MCF 10A (cell line): Measurements from ENCODE around the gene USP25. TPM values are rescaled to one million over a fixed set of nuclear protein-coding genes. Genes with fewer than 3 reads are reported as not detected.

ENCODE experiments used
- BruUV-seq: library from RNA; stranded (reverse); fragments of 400-500 nt; replicated peaks from 2 replicates; lab custom pipeline; 2021; lab: Mats Ljungman, UMichigan
- CTCF ChIA-PET: fragments of 300-600 bp; sonication (Branson Sonifier 250); formaldehyde crosslinking; extraction: SDS; loops from one replicate; lab custom pipeline; 2021; ENCODE audit warnings: antibody characterized with exemption, inconsistent platforms; lab: Yijun Ruan, JAX
- POLR2A ChIA-PET: fragments of 300-600, 350-650 bp; sonication (Branson Sonifier 250); formaldehyde crosslinking; extraction: SDS; loops from one replicate; lab custom pipeline; 2020; ENCODE audit warnings: antibody characterized with exemption, inconsistent platforms; lab: Yijun Ruan, JAX
- DNase-seq: peaks from one replicate; pipeline ENCODE4 v3.0.0-alpha.2; 2018; ENCODE audit not compliant: unreplicated experiment
- H3K27ac Mint-ChIP-seq: one replicate; pipeline ENCODE4 v1.8.0; 2022; ENCODE audit warnings: mild to moderate bottlenecking, low read depth, mixed read lengths; ENCODE audit not compliant: unreplicated experiment
- H3K27me3 Mint-ChIP-seq: one replicate; pipeline ENCODE4 v1.8.0; 2022; ENCODE audit warnings: mixed read lengths; ENCODE audit not compliant: insufficient read depth, unreplicated experiment
- H3K36me3 Mint-ChIP-seq: one replicate; pipeline ENCODE4 v1.8.0; 2022; ENCODE audit warnings: mild to moderate bottlenecking, moderate library complexity, mixed read lengths; ENCODE audit not compliant: insufficient read depth, unreplicated experiment
- H3K4me1 Mint-ChIP-seq: one replicate; pipeline ENCODE4 v1.8.0; 2022; ENCODE audit warnings: mixed read lengths; ENCODE audit not compliant: insufficient read depth, unreplicated experiment
- H3K4me3 Mint-ChIP-seq: one replicate; pipeline ENCODE4 v1.8.0; 2022; ENCODE audit warnings: mild to moderate bottlenecking, moderate library complexity, mixed read lengths; ENCODE audit not compliant: unreplicated experiment
- H3K9me3 Mint-ChIP-seq: one replicate; pipeline ENCODE4 v1.8.0; 2022; ENCODE audit warnings: mixed read lengths; ENCODE audit not compliant: unreplicated experiment
- CTCF ChIP-seq: fragments of 200-600 bp; IDR thresholded peaks from one replicate; pipeline ENCODE4 v1.8.0; 2022; ENCODE audit warnings: antibody characterized with exemption, mild to moderate bottlenecking; ENCODE audit not compliant: unreplicated experiment
- intact Hi-C: fragments of 100-400 bp; cut with micrococcal nuclease; formaldehyde crosslinking; loops from 2 replicates; pipeline ENCODE4 v1.14.1; 2022
- total RNA-seq: library from RNA; stranded (reverse); gene quantifications from 2 replicates; pipeline ENCODE4 v1.2.3, GENCODE V29; 2022

Gene USP25
- total RNA-seq, 1 experiment from 2014 or later: 90.8 TPM

GRCh38 chr21:15768853-15769252 is 39.1 kb downstream of the USP25 start:
- intact Hi-C loops: no loop called here
- POLR2A ChIA-PET: no interaction called here

GRCh38 chr21:15771311-15771710 is 41.5 kb downstream of the USP25 start:
- DNase-seq: no peak
- H3K9me3 Mint-ChIP-seq: no peaks in the 10 kb centered on the region
- H3K4me1 Mint-ChIP-seq: peaks cover 47% of the 10 kb centered on the region
- H3K27ac Mint-ChIP-seq: no peak overlapping the region
- CTCF ChIA-PET: interaction anchor here (0.6 to 0.7 kb wide), 2 partner anchors 42 to 51 kb away, joined by 3 read pairs; no protein-coding TSS in a partner anchor
- no peak for TF ChIP-seq CTCF
- no peak overlapping the region for H3K4me3 Mint-ChIP-seq
- H3K27me3 Mint-ChIP-seq: no peaks in the 10 kb centered on the region
- intact Hi-C loops: no loop called here
- POLR2A ChIA-PET: interaction anchor here (1.2 to 1.7 kb wide), 3 partner anchors 32 to 55 kb away, joined by 3 to 8 read pairs (median 3); partner anchors contain the start of gene USP25
- H3K36me3 Mint-ChIP-seq: peaks cover 39% of the 10 kb centered on the region
- no TSS peak for BruUV-seq

More at GRCh38 chr21:15768853-15769252, 39.1 kb downstream of the USP25 start:
- Mint-ChIP-seq H3K4me3 (no peak overlapping the region), H3K9me3 (no peaks in the 10 kb centered on the region), H3K4me1 (peaks cover 46% of the 10 kb centered on the region), H3K36me3 (peaks cover 55% of the 10 kb centered on the region), H3K27me3 (no peaks in the 10 kb centered on the region), H3K27ac (peak overlapping the region; percentile 46)
- no peak for TF ChIP-seq CTCF
- no peak for DNase-seq
- no TSS peak for BruUV-seq
- CTCF ChIA-PET: no interaction called here

GRCh38 chr21:15772654-15773053 is 42.9 kb downstream of the USP25 start:
- no TSS peak for BruUV-seq
- H3K4me1 Mint-ChIP-seq: peaks cover 46% of the 10 kb centered on the region
- no peak for DNase-seq
- H3K4me3 Mint-ChIP-seq: no peak overlapping the region
- ChIA-PET POLR2A (interaction anchor here (0.8 to 1.5 kb wide), 2 partner anchors 157 to 162 kb away, joined by 3 to 4 read pairs; no protein-coding TSS in a partner anchor), CTCF (interaction anchor here (0.6 to 1.0 kb wide), 2 partner anchors 31 to 54 kb away, joined by 4 read pairs; no protein-coding TSS in a partner anchor)
- peak overlapping the region; percentile 78 for H3K27ac Mint-ChIP-seq
- no peaks in the 10 kb centered on the region for H3K9me3 Mint-ChIP-seq
- no peak for TF ChIP-seq CTCF
- peaks cover 26% of the 10 kb centered on the region for H3K36me3 Mint-ChIP-seq
- intact Hi-C loops: no loop called here
- no peaks in the 10 kb centered on the region for H3K27me3 Mint-ChIP-seq

- BruUV-seq: no TSS peak
- POLR2A ChIA-PET: interaction anchor here (0.8 to 2.1 kb wide), 6 partner anchors 8 to 1378 kb away, joined by 3 to 16 read pairs (median 4); partner anchors contain the start of gene USP25
- DNase-seq: peak; percentile 62
- no peaks in the 10 kb centered on the region for H3K27me3 Mint-ChIP-seq
- no peak for TF ChIP-seq CTCF
- intact Hi-C loops: no loop called here
- H3K4me3 Mint-ChIP-seq: peak overlapping the region; percentile 44
- peaks cover 13% of the 10 kb centered on the region for H3K36me3 Mint-ChIP-seq
- no peaks in the 10 kb centered on the region for H3K9me3 Mint-ChIP-seq
- H3K4me1 Mint-ChIP-seq: peaks cover 41% of the 10 kb centered on the region
- CTCF ChIA-PET: no interaction called here
- peak overlapping the region; percentile 42 for H3K27ac Mint-ChIP-seq
These were observed 44.8 kb downstream of the USP25 start for GRCh38 chr21:15774590-15774989.
